Heart right ventricle (tissue), 16 donors: Measurements from ENCODE around the gene KTI12. TPM values are rescaled to one million over a fixed set of nuclear protein-coding genes. Genes with fewer than 3 reads are reported as not detected.

Experiments used
- ATAC-seq, 8 donors: fragments of 200-7000 bp; cut with Tn5 transposase; one replicate each; pipeline ENCODE4 v1.9.1; 2020; ENCODE audit warnings: mild to moderate bottlenecking in 8 of 8, moderate library complexity in 8 of 8, moderate number of reproducible peaks in 1 of 8
- DNase-seq, 2 donors: peaks; one replicate each; pipeline ENCODE4 v3.0.0-alpha.2; 2020
- H3K27ac ChIP-seq, 10 donors: fragments of 200-600 bp; sonication (generic) in 2 of 10; one replicate each; pipeline versions ENCODE4 v1.5.0 to v1.8.0; 2020 to 2022; ENCODE audit warnings: mild to moderate bottlenecking in 3 of 10
- H3K27me3 ChIP-seq, 7 donors: fragments of 200-600 bp; one replicate each; pipeline ENCODE4 v1.8.0; 2021 to 2022; ENCODE audit warnings: mild to moderate bottlenecking in 2 of 7
- H3K36me3 ChIP-seq, 9 donors: fragments of 200-600 bp; sonication (generic) in 1 of 9; one replicate each; pipeline versions ENCODE4 v1.5.0 to v1.8.0; 2020 to 2022; ENCODE audit warnings: mild to moderate bottlenecking in 2 of 9
- H3K4me1 ChIP-seq, 9 donors: fragments of 200-600 bp; sonication (generic) in 1 of 9; one replicate each; pipeline versions ENCODE4 v1.5.0 to v1.8.0; 2020 to 2022; ENCODE audit warnings: mild to moderate bottlenecking in 4 of 9
- H3K4me3 ChIP-seq, 10 donors: fragments of 200-600 bp; sonication (generic) in 2 of 10; one replicate each; pipeline versions ENCODE4 v1.5.0 to v1.8.0; 2020 to 2022; ENCODE audit warnings: mild to moderate bottlenecking in 7 of 10, moderate library complexity in 2 of 10
- H3K9me3 ChIP-seq, 11 donors: fragments of 200-600 bp in 10 of 11; sonication (generic) in 2 of 11; one replicate each; pipeline versions ENCODE4 v1.5.0 to v1.8.0; 2013 to 2022; ENCODE audit warnings: mild to moderate bottlenecking in 2 of 11, control low read depth in 1 of 11, moderate library complexity in 1 of 11
- CTCF ChIP-seq, 9 donors: fragments of 200-600 bp; sonication (generic) in 2 of 9; IDR thresholded peaks; one replicate each; pipeline versions ENCODE4 v1.5.0 to v1.8.0; 2021 to 2022; ENCODE audit warnings: antibody characterized with exemption in 9 of 9, mild to moderate bottlenecking in 5 of 9, moderate library complexity in 1 of 9
- WGBS, 2 donors: extraction: QIAGEN DNeasy Blood & Tissue Kit; methylation state at CpG; one replicate each; pipeline ENCODE4 v1.1.7; 2013; ENCODE audit warnings: inconsistent platforms in 1 of 2; 5-methylcytosine and 5-hydroxymethylcytosine counted together
- intact Hi-C, 10 donors: fragments of 100-400 bp; cut with DNase I; formaldehyde crosslinking; loops; one replicate each; pipeline versions ENCODE4 v1.11.1 to v1.14.2; 2022
- polyA plus RNA-seq, 2 donors: library from polyadenylated mRNA; stranded (reverse); fragments of 200-250 nt; gene quantifications; one replicate each; pipeline ENCODE4 v1.2.3, GENCODE V29; 2013
- total RNA-seq, 10 donors: library from RNA; stranded (reverse); fragmentation: NEBNext Ultra II Directional in 3 of 10; extraction: Animal tissue kit (Norgen Biotek cat#: 25700) in 3 of 10; gene quantifications; one replicate each; pipeline versions ENCODE4 v1.2.1 to v1.2.4, GENCODE V29; 2021 to 2023
- donor health status: Arrhythmogenic right ventricular cardiomyopathy.
- donor health status: ischemic (EF 13 %, LVEDD 7.1; RV severe dilation, severe dysfunction).
- donor health status: healthy with polysubstance abuse.
- donor health status: DM: no; HTN: yes; CAD: no.
- donor health status: DM: no; HTN: no; CAD: no.
- donor health status: ischemic (EF 25% LVEDD 6.9; RV normal size, moderate dysfunction).
- donor health status: ischemic (EF 25% LVEDD 5.7; RV mildly dilated, moderate dysfunction).
- donor health status: healthy.
- donor health status: DM: yes; HTN: yes; CAD: no.
- donor health status: Ischemic cardiomyopathy.
- donor health status: ischemic (EF 35%, LVEDD 5.7; RV mildly dilated, moderate dysfunction).
- donor health status: nonischemic (EF 11% LVEDD 7.7; RV severe dilation, severe dysfunction).
- donor health status: DM: yes; HTN: yes; CAD: no.
- donor health status: PGD.
- donor health status: ischemic (EF 29% LVEDD 5.4; RV normal size, mild dysfunction).
- donor health status: nonischemic (EF 23%, LVEDD 6.1; RV moderate dilation, normal function).

KTI12 gene
- total and polyA plus RNA-seq, 12 donors: 1.9 to 7.5 (median 3.5) TPM

- H3K27ac ChIP-seq: peak within 1 kb of the TSS; percentile 73 to 97 (median 90)
- H3K4me1 ChIP-seq: peaks cover 2 to 53% (median 37%) of the 10 kb centered on the region in 9 donors
- TF ChIP-seq CTCF (IDR thresholded peaks at IDR 0.05): peak in 2 of 9 donors; percentile 1 to 12
- H3K9me3 ChIP-seq: no peaks in the 10 kb centered on the region
- DNase-seq (peak; percentile 93 to 96), ATAC-seq (peak; percentile 97 to 99 (median 98))
- 0 to 1% methylated on average over 46 to 54 of the region's 54 CpGs for WGBS, 2 donors
- H3K36me3 ChIP-seq: peaks cover 0 to 40% (median 14%) of the 10 kb centered on the region in 9 donors
- H3K4me3 ChIP-seq: peak within 1 kb of the TSS; percentile 73 to 99 (median 90)
- H3K27me3 ChIP-seq: no peaks in the 10 kb centered on the region
- intact Hi-C loops: loop anchor here in 1 of 10 donors (5.0 kb wide), 1 partner anchor 179 kb away; the partner anchor contains the start of gene NRDC
Observed at GRCh38 chr1:52056163-52056936, 22.7 kb upstream of the KTI12 start, which contains the start of gene BTF3L4. BTF3L4 (plus strand) TSS chr1:52056295; CDS start chr1:52059848, 3,553 bp downstream.

GRCh38 chr1:52055866-52056162 lies 22.2 kb upstream of the KTI12 start:
- peak overlapping the region; percentile 67 to 99 (median 90) for H3K4me3 ChIP-seq
- TF ChIP-seq CTCF (IDR thresholded peaks at IDR 0.05): no peak
- DNase-seq (no peak), ATAC-seq (no peak)
- no peaks in the 10 kb centered on the region for H3K9me3 ChIP-seq
- H3K36me3 ChIP-seq: peaks cover 0 to 40% (median 10%) of the 10 kb centered on the region in 9 donors
- no peaks in the 10 kb centered on the region for H3K27me3 ChIP-seq
- H3K4me1 ChIP-seq: peaks cover 2 to 53% (median 37%) of the 10 kb centered on the region in 9 donors
- peak overlapping the region; percentile 73 to 97 (median 90) for H3K27ac ChIP-seq
- WGBS, 2 donors: 0 to 1% methylated on average over 12 of the region's 12 CpGs
- intact Hi-C loops: loop anchor here in 1 of 10 donors (5.0 kb wide), 1 partner anchor 179 kb away; the partner anchor contains the start of gene NRDC

GRCh38 chr1:52055066-52055865 lies 21.7 kb upstream of the KTI12 start, which contains the start of gene TXNDC12:
TXNDC12 (minus strand) TSS chr1:52055191; CDS start chr1:52055096, 95 bp downstream.
- peaks cover 2 to 53% (median 37%) of the 10 kb centered on the region in 9 donors for H3K4me1 ChIP-seq
- H3K36me3 ChIP-seq: peaks cover 0 to 38% (median 5%) of the 10 kb centered on the region in 9 donors
- H3K27ac ChIP-seq: peak within 1 kb of the TSS; percentile 73 to 97 (median 90)
- intact Hi-C loops: loop anchor here in 1 of 10 donors (5.0 kb wide), 1 partner anchor 178 kb away; the partner anchor contains the start of gene NRDC
- ATAC-seq (peak; percentile 81 to 95 (median 88)), DNase-seq (peak; percentile 75 to 86)
- H3K27me3 ChIP-seq: no peaks in the 10 kb centered on the region
- H3K9me3 ChIP-seq: no peaks in the 10 kb centered on the region
- no peak for TF ChIP-seq CTCF (IDR thresholded peaks at IDR 0.05)
- WGBS, 2 donors: 0 to 1% methylated on average over 45 of the region's 45 CpGs
- H3K4me3 ChIP-seq: peak within 1 kb of the TSS; percentile 67 to 99 (median 90)
